Measurements from ENCODE around the gene TM7SF3.
"Not testable (repeated sequence)": the region's sequence is repeated elsewhere in the genome, so short reads cannot be mapped to it uniquely, and the experiment has no call there.

Gene TM7SF3, protein sequence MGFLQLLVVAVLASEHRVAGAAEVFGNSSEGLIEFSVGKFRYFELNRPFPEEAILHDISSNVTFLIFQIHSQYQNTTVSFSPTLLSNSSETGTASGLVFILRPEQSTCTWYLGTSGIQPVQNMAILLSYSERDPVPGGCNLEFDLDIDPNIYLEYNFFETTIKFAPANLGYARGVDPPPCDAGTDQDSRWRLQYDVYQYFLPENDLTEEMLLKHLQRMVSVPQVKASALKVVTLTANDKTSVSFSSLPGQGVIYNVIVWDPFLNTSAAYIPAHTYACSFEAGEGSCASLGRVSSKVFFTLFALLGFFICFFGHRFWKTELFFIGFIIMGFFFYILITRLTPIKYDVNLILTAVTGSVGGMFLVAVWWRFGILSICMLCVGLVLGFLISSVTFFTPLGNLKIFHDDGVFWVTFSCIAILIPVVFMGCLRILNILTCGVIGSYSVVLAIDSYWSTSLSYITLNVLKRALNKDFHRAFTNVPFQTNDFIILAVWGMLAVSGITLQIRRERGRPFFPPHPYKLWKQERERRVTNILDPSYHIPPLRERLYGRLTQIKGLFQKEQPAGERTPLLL

GRCh38 chr12:27014085-27014858 is at the start of gene TM7SF3:
TSS of gene TM7SF3 (minus strand) at chr12:27014384. CDS start at chr12:27014168, 216 bp downstream.
- peak; percentile 59 for DNase-seq

- DNase-seq = no peak
Observed at GRCh38 chr12:27063250-27063851, 49.2 kb upstream of the TM7SF3 start.

DNA sequence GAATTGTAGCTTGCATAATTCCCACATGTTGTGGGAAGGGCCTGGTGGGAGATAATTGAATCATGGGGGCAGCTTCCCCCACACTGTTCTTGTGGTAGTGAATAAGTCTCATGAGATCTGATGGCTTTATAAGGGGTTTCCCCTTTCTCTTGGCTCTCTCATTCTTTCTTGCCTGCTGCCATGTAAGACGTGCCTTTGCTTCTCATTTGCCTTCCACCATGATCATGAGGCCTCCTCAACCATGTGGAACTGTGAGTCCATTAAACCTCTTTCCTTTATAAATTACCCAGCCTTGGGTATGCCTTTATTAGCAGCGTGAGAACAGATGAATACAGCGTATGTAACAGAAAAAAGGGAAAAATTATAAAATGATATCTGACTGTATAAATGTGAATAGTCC is 47.1 kb upstream of the TM7SF3 start:
- DNase-seq = no peak

DNA sequence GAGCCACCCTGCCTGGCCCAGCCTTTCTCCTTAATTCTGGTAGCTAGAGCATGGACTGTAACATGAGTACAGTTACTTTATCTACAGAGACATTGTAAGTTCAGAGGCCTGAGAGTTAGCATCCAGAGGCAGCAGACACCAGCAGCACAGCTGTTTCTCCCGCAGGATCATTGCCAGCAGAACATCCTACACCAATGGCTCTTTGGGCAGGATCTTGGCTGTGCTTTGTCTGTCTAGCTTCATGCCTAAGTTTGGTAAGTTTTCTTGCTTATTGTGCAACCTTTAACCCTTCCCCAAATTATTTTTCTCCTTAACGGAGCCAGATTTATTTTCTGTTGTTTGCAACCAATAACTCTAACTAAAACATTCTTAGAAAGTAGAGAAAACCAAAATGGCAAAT is 46.6 kb upstream of the TM7SF3 start:
- no peak for DNase-seq

DNA sequence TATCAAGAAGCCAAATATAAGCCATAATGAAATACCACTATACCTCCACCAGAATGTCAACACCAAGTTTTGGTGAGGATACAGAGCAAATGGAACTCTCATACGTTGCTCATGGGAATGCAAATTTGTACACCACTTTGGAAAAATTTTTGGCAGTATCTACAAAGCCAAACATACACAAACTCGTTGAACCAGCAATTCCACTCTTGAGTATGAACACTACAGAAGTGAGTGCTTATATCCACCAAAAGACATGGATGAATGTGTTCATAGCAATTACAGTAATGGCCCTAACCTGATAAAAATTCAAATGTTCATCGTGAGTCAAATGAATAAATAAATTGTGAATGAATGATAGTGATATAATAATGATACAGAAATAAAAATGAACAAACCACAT is 43.4 kb upstream of the TM7SF3 start:
- no peak for DNase-seq

DNA sequence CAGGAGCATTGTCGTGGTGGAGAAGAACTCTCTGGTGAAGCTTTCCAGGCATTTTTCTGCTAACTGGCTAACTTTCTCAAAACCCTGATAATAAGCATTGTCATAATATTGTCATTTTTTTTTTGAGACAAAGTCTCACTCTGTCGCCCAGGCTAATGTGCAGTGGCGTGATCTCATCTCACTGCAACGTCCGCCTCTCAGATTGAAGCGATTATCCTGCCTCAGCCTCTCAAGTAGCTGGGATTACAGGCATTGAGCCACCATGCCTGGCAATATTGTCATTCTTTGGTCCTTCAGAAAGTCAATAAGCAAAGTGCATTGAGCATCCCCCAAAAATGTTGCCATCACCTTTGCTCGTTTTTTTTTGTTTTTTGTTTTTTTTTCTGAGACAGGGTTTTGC is 41.8 kb upstream of the TM7SF3 start:
- DNase-seq = no peak

DNA sequence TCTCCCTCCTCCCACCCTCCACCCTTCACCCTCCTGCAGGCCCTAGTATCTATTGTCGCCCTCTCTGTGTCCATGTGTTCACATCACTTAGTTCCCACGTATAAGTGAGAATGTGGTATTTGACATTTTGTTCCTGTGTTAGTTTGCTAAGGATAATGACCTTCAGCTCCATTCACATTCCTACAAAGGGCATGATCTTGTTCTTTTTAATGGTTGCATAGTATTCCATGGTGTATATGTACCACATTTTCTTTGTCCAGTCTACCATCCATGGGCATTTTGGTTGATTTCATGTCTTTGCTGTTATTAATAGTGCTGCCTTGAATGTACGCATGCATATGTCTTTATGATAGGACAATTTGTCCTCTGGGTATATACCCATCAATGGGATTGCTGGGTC is 38.6 kb upstream of the TM7SF3 start:
- no peak for DNase-seq

GRCh38 chr12:27052176-27052575 is 38.0 kb upstream of the TM7SF3 start:
- DNase-seq = no peak

DNA sequence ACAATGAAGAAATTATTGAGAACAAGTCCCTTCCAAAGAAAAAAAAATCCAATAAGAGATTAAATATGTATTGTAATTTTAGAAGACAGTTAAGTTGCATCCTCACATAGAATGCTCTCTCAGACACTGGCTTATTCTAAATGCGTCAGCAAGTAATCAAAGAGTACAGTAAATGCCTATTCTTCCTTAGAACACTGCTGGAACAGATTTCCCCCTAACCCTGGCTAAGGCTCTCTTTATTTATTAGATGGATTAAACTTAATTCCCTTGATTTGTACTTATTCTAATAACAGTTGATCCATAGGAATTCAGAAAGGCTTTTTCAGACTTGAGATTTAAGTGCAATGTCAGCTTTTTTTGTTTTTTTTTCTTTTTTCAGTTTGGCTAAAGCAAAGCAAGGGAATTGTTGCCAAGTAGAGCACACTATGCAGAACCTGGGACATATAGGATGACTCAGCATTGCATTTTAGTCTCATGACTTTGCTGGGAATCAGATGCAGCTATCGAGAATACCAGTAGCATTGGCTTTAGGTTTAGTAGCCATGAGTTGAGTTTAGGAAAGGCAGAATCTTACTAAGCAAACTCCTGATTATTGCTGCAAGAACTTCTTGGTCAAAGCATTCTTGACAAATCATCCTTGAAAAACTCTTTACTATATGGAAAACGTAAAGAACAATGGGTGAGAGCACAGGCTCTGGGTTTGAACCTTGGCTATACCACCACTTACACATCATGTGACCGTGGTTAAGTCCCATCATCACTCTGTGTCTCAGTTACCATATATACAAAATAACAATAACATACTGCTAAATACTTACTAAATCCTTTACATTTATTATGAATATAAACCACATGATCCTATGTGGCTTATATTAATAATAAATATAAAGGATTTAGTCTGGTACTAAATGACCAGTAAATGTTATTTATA is 34.9 kb upstream of the TM7SF3 start:
- DNase-seq = no peak

DNA sequence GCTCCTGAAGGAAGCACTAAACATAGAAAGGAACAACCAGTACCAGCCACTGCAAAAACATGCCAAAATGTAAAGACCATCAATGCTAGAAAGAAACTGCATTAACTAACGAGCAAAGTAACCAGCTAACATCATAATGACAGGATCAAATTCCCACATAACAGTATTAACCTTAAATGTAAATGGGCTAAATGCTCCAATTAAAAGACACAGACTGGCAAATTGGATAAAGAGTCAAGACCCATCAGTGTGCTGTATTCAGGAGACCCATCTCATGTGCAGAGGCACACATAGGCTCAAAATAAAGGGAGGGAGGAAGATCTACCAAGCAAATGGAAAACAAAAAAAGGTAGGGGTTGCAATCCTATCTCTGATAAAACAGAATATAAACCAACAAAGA is 27.8 kb upstream of the TM7SF3 start:
- not testable (repeated sequence) for DNase-seq

- not testable (repeated sequence) for DNase-seq
Observed at GRCh38 chr12:27040637-27041036, 26.5 kb upstream of the TM7SF3 start.

DNA sequence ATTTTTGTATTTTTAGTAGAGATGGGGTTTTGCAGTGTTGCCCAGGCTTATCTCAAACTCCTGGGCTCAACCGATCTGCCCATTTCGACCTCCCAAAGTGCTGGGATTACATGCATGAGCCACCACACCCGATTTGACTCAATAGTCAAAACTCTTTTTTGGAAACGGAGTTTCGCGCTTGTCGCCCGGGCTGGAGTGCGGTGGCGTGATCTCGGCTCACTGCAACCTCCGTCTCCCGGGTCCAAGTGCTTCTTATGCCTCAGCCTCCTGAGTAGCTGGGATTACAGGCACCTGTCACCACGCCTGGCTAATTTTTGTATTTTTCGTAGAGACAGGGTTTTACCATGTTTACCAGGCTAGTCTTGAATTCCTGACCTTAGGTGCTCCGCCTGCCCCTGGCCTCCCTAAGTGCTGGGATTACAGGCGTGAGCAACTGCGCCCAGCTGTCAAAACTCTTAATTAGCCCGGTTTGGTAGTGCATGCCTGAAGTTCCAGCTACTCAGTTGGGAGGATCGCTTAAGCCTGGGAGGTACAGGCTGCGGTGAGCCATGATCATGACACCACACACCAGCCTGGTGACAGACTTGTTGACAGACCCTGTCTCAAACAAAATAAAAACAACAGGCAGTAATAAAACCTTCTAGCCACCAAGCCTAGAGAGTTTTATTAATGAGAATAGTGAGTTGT is 20.6 kb upstream of the TM7SF3 start:
- DNase-seq = no peak

- DNase-seq = no peak
Observed at GRCh38 chr12:27032679-27033078, 18.5 kb upstream of the TM7SF3 start.

- no peak for DNase-seq
Observed at GRCh38 chr12:27031531-27031930, 17.3 kb upstream of the TM7SF3 start.

DNA sequence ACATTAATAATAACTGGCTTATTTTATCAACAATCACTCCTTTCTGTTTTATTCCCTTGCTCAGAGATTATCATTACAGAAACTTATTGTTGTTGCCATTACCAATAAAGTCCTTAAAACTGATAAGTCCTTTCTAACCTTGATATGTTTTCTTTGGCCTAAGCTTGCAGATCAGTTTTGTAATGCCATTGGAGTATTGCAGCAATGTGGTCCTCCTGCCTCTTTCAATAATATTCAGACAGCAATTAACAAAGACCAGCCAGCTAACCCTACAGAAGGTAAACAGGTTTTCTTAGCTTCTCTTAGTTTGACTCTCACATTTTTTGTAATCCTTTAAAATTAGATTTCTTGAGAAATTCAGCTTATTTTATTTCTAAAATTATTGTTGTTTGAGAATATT is 12.1 kb upstream of the TM7SF3 start:
- DNase-seq = no peak

DNA sequence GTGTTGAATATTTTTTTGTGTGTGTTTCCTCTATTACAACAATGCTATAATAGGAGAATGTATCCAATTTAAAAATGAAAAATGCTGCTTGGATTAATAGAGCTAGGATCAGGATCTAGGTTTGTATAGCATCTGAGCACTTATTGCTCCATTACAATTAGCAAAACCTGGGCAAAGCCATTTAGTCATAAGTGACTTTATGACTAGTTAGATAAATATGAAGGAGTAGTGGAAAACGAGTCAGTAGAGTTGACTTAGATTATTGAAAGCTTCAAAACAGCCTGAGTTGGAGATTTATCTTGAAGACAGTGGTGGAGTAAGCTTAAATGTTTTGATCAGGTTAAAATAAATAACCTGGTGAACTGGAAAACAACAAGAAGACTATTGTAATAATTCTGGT is 10.9 kb upstream of the TM7SF3 start:
- no peak for DNase-seq

- no peak for DNase-seq
Observed at GRCh38 chr12:27024291-27024690, 10.1 kb upstream of the TM7SF3 start.

DNA sequence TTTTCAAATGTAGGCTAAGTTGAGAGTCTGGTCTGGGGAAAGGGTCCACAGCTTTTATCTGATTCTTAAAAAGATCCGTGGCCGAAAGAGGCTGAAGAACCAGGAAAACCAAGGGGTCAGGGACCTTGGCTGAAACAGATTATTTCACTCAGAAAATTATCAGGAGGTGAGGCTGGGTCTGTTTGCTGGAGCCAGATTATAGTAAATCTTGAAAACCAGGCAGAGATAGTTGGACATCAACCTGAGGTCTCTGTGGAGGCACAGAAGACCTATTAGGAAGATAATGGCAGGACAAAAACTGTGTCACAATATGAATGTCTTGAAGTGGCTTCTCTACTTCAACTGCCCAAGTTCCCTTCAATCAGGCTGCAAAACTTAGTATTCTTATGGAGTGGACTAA is 6.6 kb upstream of the TM7SF3 start:
- DNase-seq = no peak

DNA sequence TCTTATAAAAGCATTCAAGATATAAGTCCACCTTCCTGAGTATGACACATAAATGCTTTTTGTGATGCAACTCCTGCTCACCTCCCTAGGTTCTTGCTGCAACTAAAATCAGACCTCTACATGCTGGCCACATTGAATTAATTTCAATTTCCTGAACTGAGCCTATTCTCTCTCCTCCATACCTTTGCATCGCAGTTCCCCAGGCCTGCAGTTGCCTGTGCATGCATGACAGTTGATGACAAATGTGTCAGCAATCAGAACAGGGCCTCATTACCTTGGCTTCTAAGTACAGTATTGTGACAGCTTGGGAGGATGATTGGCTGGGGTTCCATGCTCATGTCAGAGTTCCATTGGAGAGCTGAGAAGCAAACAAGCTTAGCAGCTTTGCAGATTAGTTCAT is 3.9 kb upstream of the TM7SF3 start:
- no peak for DNase-seq

- DNase-seq = not testable (repeated sequence)
Observed at GRCh38 chr12:27017163-27017823, 3.1 kb upstream of the TM7SF3 start.

DNA sequence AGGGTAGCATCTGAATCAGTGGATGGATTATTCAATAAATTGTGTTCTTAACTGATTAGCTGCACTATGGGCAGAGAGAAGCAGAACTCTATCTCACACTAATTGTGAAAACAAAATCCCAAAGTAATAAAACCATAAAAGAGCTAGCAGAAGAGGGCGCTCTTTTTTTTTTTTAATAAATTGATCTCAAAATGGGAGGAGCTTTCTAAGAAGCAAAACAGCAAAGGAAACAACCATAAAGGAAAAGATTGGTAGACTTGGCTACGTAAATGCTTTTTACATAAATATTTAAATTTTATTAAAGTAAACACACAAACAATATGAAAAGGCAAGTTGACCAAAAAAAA is 1.5 kb upstream of the TM7SF3 start:
- DNase-seq = no peak
